ENCODE results near the gene TMEM119.
"Not testable (repeated sequence)": the region's sequence is repeated elsewhere in the genome, so short reads cannot be mapped to it uniquely, and the experiment has no call there.

TMEM119 gene

DNA sequence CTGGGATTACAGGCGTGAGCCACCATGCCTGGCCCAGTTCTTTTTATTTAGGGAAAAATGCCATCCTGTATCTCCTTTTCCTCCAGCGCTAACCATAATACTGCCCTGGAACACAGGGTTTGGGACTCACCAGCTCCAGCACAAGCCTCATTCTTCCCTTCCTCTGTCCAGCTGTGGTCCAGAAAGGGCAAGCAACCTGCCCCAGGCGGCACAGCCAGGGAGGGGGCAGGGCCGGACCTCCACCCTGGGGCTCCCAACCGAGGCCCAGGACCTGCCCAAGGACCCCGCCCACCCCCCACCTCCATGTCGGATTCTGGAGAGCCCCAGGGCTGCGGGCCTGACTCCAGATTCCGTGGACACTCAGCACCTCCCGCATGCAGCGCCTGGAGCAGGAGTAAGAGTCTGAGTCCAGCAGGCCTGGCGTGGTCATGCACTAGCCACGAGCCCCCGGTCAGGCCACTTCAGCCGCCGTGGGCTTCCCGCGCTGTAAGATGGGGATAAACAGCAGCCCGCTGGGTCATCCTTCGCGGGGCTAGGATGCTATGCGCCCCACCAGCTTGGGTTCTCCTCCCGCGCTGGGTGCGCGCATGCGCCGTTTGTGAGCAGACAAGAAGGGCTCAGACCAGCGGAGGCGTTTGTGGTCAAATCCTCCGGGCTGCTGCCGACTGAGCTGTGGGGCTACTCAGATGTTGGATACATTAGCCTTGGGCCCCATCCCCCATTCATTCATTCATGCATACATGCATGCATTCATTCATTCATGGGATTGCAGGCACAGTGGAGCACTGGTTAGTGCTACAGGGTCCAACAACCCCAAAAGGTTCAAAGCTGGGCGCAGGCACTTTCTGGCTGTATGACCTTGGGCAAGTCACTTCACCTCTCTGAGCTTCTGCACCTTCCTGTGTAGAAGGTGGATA, 16.3 kb downstream of the TMEM119 start:
- DNase-seq: no peak

DNA sequence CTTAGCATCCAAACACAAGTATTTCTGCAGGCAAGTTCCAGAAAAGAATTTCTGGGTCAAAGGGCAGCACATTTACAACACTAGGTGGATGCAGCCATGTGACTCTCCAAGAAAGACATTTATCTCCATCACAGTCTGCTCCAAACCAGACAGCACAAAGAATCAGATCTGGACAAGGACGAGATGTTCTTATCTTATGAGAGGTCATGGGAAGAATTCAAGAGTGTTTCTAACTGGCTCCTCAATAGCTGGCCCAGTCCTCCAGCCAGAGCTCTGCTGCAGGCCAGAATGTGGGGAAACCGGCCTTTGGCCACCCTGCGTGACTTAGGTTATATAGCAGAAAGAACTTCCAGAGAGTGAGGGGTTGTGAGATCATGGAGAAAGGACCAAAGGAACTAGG, 17.4 kb downstream of the TMEM119 start:
- DNase-seq: no peak

DNA sequence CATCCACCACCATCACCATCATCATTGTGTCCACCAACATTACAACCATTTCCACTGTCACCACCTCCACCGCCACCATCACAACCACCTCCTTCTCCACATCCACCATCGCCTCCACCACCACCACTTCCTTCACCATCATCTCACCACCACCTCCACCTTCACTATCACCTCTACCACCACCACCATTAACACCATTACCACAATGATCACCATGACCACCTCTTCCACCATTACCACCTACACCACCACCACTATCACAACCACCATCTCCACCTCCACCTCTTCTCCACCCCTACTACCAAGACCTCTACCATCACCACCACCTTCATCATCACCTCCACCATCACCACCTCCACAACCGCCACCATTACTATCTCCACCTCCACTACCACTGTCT, 19.1 kb downstream of the TMEM119 start:
- DNase-seq: no peak

DNA sequence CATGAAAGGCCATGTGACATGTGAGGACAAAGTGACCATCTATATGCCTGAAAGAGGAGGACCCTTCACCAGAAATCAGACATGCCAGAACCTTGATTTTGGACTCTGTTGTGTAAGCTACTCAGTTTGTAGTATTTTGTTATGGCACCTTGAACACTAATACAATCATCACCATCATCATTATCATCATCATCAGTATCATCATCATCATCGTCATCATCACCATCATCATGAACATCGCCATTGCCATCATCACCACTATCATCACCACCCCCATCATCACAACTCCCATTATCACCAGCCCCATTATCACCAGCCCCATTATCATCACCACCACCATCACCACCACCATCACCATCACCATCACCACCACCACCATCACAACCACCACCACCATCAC, 19.6 kb downstream of the TMEM119 start:
- DNase-seq: no peak

DNA sequence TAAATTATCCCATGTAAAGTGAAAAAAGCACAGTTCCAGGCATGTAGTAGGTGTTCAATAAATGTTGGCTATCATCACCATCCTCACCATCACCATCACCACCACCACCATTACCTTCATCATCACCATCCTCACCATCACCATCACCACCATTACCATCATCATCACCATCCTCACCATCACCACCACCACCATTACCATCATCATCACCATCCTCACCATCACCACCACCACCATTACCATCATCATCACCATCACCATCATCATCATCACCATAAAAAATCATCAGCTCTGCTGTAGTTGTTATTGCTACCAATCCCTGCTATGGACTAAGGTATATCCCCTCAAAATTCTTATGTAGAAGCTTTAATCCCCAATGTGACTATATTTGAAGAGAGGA, 20.4 kb downstream of the TMEM119 start:
- DNase-seq: no peak

DNA sequence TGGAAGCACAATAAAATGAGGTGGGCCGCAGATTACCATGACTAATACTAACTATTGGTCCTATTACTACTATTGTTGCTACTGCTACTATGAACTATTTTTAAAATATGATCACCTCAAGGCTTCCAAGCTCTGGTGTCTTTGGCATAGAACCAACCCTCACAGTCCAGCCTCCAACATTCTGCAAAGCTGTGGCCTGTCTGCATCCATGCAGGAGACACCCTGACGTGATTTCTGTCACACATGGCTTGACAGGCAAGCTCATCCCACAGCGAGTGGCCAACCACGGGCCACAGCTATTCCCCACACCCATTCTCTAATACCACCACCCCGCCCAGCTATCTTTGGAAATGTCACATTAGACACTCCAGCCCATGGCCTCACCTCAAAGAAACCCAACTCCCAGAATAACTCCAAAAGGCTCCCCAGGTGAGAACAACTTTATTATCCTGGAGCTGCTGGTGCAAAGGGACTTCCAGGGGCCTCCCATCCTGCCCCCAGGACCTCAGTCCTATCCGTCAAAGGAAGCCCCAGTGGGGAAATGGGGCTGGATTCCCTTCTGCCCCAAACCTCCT, 21.1 kb downstream of the TMEM119 start:
- no peak for DNase-seq

DNA sequence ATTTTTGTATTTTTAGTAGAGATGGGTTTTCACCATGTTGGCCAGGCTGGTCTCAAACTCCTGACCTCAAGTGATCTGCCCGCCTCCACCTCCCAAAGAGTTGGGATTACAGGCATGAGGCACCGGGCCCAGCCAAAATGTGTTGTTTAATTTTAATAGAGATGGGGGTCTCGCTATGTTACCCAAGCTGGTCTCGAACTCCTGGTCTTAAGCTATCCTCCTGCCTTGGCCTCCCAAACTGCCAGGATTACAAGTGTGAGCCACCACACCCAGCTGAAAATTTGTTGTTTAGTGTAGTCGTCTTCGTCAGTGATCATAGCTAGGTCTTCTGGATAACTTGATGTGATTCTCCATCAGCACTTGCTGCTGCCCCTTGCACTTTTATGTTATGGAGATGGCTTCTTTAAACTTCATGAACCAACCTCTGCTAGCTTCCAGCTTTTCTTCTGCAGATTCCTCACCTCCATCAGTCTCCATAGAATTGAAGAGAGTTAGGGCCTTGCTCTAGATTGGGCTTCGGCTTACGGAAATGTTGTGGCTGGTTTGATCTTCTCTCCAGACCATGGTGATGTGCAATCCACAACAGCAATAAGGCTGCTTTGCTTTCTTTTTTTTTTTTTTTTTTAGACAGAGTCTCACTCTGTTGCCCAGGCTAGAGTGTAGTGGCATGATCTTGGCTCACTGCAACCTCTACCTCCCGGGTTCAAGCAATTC, 22.5 kb downstream of the TMEM119 start:
- DNase-seq: no peak

DNA sequence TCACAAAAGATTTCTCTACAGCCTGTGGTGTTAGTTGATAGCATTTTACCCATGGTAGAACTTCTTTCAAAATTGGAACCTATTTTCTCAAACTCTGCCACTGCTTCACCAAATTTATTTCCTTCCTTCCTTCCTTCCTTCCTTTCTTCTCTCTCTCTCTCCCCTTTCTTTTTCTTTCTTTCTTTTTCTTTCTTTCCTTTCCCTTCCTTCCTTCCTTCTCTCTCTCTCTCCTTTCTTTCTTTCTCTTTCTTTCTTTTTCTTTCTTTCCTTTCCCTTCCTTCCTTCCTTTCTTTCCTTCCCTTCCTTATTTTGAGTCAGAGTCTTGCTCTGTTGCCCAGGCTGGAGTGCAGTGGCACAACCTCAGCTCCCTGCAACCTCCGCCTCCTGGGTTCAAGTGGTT, 23.6 kb downstream of the TMEM119 start:
- not testable (repeated sequence) for DNase-seq

DNA sequence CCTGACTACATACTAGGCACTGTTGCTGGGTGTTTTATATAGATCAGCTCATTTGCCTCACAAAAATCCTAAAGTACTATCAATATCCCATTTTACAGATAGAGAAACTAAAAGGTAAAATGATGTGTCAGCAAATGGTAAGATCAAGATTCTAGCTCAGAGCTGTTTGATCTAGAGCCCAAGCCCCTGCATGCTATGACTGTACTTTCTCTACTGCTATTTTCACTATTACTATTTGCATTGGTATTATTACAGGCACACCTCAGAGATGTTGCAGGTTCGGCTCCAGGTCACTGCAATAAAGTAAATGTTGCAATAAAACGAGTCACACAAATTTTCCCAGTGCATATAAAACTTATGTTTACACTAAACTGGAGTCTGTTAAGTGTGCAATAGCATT, 24.6 kb downstream of the TMEM119 start:
- DNase-seq: peak; percentile 44

DNA sequence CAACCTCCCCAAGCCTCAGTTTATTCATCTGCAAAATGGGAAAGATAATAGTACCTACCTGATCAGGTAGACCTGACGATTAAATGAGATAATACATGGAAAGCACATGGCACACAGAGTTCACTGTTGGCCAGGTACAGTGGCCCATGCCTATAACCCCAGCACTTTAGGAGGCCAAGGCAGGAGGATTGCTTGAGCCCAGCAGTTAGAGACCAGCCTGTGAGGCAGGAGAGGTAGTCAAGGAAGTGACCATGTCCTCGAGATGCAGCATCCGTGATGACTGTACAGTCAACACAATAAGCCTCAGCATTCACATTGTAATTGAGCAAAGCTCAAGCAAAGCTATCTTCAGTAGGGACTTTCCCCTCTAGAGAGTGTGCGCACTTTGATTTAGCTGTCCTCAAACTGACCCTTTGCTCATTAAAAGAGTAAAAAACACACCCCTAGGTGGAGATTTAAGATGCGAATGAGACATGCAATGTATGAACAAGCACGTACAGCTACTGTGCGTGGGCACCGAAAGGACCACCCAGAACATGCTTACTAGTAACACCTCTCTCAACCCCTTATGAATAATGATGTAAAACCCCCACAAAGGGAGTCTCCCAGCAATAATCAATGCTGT, 25.6 kb downstream of the TMEM119 start:
- no peak for DNase-seq

DNA sequence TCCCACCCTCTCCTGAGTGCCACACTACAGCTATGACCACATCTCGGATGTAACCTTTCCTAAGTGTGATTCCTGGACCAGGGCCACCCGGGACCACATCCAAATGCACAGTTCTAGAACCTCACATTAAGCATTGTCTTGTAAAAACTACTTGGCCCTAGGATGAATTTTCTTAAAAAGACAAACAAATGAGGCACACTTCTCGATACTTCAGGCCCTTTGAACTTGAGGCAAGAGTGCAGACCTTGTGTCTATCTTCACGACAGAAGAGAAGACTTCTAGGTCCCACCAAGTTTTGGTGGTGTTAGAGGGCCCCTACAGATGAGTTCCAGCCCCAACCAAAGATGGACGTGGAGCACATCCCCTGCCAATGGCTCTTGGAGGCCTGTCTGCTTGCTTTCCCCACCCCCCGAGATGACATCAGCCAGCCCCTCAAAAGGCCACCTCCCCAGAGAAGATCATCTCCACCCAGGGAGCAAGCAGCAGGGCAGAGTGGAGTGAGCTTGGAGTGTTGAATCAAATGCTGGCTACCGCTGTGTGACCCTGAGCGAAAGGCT, 26.2 kb downstream of the TMEM119 start:
- no peak for DNase-seq

DNA sequence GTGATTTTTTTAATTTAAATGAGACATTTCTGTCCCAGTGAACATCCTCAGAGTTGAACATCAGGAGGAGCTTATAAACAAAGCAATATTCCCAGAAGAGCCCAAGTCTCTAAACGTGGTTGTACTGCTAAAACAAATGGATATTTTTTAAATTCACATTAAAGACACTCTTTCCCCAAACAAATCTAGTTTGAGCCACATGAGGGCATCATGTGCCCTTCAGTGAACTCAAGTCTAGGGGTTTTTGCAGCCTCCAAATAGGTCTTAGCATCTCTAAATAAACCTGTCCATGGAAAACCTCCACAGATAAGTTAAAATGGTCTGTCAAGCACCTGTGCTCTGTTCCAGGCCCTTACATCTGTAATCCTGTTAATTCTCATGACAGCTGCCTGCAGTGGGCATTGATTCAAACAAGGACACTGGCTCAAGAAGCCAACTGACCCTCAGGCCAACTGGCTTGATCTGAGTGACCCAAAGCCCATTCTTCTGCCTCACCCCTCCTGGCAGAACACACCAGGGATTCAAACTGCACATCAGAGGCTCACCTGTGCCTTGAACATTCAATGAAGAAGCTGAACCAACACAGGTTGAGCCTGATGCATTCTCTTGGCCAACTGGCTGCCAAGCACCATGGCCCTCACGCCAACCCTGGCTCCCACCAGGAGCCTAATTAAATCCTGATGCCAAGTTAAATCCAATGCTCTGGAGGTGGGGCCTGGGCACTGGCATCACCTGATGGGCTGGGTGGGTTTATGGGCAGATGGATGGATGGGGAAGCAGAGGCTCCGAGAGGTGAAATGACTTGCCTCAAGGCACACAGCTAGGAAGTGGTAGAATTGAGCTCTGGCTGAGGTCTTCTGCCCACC, 26.9 kb downstream of the TMEM119 start:
- DNase-seq: no peak

DNA sequence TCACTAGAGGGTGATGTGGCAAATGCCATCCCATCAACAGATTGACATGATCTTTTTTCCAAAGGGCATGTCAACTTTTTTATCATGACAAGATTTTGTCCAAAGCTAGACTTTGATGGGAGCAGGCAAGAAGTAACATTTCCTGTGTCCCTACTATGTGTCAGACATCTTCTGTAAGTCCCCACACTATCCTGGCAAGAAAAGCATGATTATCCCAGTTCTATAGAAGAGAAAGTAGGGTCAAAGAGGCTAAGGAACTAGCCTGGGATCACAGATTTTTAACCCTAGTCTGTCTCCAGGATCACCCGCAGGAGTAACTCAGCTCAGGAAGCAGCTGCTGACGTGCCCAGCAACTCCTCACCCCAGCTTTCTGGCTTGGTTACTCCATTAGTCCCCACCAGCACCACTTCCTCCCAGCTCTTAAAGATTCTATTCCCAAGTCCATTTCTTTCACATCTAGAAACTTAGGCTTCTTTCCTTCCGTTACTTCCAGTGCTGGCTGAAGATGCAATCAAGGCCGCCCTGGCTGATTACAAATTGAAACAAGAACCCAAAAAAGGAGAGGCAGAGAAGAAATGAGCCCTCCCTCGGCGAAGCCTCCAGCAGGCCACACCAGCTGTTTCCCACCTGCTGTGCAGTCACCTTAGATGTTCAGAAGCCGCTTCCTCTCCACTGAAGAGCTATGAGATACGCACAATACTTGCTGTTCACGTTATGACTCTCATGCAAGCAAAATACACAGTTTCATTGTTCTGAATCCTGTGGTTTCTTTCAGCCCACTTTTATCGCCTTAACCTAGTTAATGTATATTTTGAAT, 29.3 kb downstream of the TMEM119 start:
- DNase-seq: peak; percentile 76

DNA sequence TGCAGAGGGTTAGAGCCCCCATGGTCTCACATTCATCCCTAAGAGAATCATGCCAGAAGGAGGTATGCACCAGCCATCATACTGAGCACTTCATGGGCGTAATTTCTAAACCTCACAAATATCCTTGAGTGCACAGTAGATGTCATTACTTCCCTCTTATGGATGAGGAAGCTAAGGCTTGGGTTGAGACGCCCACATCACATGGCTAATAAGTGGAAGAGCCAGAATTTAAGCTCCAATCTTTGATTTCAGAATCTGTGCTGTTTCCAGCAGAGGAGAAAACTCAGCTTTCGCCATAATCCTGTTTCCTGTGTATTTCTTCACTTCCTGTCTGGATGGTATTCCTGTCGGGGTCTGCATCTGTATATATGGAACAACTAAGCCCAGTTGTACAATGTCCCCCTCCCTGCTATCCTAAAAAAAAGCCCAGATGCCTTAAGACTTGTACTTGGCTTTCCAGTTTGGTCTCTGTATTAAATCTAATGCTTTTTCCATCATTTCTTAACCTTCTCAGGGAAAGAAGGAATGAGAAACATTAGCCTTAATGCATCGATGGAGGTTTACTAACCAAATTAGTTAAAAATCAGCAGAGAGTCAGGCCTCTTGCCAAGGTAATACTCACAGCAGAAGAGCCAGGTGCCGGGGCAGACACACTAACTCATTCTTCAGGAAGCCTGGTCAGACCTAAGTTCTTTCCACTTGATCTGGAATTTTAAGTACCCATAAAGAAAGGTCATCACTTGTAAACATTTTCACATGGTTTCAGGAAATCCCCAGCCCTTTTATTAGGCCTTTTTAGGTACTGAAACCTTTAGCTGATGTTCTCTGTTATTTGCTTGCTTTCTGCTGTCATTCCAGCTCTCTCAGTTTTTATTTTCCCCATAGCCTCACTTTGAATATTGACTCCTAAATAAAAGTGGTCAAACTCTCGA, 30.2 kb downstream of the TMEM119 start:
- DNase-seq: no peak

DNA sequence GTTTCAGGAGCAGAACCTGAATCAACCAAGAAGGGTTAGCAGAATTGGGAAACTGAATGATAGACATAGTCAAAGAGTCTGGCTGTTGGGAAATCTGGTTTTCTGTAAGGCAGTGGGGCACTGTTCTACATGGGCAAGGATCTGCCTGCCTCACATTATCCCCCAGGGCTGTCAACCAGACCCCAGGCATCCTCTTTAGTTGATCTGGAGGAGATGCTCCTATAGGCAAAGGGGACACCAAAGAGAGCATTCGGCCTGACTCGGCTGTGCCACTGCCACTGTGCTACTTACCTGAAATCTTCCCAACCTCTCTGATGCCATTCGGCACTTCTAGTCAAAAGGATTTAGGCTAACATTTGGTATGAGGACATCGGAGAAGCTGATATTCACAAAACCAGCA, 31.4 kb downstream of the TMEM119 start:
- no peak for DNase-seq

DNA sequence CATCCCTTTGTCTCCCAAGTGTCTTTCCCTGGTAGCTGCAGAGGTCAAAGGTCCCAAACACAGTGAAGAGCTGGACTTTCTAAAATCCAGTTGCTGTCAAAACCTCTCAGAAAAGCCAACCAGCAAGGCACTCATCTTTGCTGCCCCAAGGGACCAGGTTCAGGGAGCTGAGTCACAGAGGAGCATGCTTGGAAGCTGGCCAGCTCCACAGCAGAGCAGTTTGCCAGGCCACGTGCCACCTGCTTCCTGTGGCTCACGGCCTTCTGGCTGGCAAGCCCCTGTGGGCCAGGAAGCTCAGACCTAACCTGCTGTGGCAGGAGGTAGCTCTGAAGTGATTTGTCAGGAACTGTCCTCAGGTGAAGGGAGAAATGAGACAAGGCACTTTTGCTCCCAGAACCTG, 31.9 kb downstream of the TMEM119 start:
- peak; percentile 65 for DNase-seq

DNA sequence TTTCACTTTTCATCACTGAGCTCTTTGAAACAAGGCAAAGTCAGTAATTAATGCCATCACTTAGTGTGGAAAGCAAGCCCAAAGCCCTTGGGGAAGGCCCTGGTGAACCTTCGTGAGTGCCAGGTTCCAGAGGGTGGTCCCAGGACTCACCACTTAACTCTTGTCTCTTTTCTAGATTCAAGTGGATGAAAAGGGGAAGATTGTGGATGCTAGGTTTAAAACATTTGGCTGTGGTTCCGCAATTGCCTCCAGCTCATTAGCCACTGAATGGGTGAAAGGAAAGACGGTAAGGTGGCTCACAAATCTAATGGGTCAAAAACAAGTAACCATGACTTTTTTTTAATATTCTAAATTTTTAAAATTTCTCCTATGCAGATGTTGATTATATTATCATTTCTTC, 32.7 kb downstream of the TMEM119 start:
- no peak for DNase-seq

DNA sequence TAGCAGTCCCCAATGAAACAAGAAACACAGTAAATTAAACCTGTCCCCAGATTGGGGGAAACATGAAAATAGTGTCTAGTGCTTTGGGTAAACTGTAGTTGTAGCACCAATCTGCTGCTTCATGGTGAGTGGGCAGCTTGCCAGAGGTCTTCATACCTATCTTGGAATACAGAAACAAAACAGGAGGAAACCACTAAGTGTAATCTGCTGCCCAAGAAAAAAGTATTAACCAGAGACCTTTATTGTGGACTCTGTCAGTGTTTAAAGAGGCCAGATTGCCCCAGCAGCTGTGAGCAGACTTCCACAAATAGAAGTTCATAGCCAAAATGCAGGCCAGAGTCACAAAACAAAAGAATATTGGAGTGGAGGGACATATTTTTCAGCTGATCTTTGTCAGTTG, 33.2 kb downstream of the TMEM119 start:
- DNase-seq: no peak

DNA sequence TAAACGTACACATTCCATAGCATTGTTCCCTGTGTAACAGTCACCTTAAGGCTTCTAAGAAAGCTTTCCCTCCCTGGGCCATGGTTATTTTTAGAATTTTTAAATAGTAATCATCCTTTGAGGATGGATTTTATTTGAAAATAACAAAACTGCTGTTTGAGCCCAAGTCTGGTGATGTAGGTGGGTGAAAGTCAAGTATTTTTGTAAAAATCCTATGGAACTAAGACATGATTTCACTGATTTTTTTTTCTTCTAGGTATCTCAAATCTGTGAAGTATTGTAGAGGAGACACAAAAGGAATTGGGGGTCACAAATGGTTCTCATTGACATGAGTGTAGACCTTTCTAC, 34.1 kb downstream of the TMEM119 start:
- no peak for DNase-seq

DNA sequence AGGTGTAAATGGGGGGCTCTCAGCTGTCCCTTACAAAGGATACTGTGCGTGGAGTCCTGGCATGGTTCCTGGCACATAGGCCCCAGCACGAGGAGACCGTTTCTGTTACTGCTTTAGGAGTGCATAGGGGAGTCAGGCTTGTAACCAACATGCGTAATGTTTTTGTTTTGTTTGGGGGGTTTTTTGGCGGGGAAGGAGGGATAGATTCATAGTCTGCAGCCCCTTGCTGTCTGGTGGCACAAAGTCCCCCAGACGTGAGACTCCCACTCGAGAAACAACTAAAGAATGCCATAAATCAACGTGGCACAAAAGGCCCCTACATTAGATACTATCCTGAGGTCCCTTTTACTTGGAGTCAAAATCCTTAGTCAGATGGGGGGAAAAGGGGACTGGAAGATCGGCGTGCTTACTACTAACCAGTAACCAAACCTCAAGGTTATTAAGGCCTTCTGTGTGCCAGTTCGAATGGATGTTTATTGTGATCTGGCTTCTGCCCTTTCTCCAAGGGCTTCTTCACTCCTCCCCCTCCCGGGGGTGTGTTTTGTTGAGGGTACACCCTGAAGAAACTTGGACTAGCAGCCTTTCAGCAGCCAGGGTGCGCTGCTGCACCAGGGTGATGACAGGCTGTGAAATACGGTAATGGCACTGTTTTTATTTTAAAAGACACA, 34.6 kb downstream of the TMEM119 start:
- DNase-seq: peak; percentile 91
